Smooth muscle cell of the brain vasculature (primary cell): ENCODE results near the gene PIWIL4.

Experiments used
- DNase-seq: peaks from one replicate; pipeline ENCODE4 v3.0.0-alpha.2; 2012; ENCODE audit warnings: low read depth, low spot score

PIWIL4 gene

DNA sequence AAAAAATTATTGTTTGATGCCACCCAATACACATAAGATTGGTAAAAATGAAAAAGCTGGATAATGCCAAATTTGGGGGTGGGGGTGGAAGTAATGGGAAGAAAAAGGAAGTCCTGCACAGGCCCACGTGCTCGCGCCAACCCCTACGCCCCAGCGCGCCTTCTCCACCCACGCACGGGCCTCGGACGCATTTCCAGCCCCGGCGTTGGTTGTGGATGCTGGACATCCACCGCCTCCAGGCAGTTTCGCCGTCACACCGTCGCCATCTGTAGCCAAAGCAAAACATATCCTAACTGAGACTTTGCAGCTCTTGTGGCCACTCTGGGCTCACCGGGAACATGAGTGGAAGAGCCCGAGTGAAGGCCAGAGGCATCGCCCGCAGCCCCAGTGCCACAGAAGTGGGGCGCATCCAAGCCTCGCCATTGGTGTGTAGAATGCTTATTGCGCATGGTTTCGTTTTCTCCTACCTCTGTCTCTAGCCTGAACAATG is at the start of gene PIWIL4:
PIWIL4 (plus strand) TSS at position 188 of the 490 bp plus-strand sequence; CDS start at position 339, 151 bp downstream.
- no peak for DNase-seq

DNA sequence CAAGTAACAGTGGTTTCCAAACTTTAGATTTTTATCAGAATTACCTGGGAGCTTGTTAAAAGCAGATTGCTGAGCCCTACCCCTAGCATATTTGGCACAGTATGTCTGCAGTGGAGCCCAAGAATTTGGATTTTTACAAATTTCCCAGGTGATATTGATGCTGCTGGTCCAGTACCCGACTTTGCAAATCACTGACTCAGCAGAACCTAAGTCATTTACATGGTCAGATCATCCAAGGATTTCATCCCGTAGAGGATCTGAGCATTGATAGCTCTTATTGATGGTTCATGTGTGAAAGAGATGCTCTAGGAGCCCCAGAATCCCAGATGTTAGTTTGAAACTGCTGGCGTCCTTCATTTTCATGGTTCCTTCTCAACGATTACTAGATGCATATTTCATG is 48.9 kb upstream of the PIWIL4 start:
- DNase-seq = no peak

DNA sequence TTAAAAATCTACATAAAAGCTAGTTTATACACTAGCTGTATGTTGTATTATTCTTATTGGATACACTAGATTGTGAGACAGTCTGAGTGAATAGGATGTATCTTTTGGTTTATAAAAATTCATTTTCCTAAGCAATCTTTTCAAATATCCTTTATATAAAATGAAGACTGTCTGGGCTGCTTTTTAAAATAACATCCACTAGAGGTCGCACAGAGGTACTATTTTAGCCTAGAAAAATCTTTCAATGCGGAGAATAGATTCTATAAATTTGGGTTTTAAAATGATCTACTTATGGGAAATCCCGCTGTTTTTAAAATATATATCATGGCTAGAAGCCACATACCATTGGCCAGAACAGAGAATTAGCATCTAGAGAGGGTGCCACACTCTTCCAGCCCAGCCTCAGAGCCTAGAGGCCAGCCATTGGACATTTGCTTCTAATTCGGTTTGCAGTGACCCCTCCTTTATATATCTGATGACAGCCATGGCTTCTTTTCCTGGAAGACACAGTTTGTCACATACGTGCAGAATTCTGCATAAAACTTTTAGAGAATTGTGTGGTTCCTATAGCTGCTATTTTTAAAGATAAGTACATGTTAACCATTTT is 47.6 kb upstream of the PIWIL4 start:
- DNase-seq = no peak

DNA sequence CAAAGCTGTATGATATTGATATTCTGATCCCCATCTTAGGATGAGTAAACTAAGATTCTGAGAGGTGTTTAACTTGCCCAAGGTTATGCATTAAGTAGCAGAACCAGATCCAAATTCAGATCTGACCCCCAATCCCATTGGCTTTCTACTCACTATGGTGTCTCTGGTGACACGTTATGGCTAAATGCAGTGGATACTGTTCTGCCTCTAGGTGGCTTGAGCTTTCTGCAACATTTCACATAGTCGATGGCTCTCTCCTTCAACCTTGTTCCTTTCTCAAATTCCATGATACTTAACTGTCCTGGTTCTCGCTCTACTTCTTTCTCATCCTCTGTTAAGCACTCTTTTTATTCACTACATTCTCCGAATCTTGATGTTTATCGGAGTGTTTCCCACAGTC is 45.5 kb upstream of the PIWIL4 start:
- DNase-seq = no peak

- no peak for DNase-seq
Observed at GRCh38 chr11:94524341-94524740, 42.8 kb upstream of the PIWIL4 start.

- DNase-seq = peak; percentile 54
Observed at GRCh38 chr11:94525546-94526324, 41.4 kb upstream of the PIWIL4 start.

GRCh38 chr11:94526645-94527438 is 40.3 kb upstream of the PIWIL4 start:
- no peak for DNase-seq

- no peak for DNase-seq
Observed at GRCh38 chr11:94528551-94528950, 38.6 kb upstream of the PIWIL4 start.

GRCh38 chr11:94532211-94532610 is 35.0 kb upstream of the PIWIL4 start:
- no peak for DNase-seq

- DNase-seq = no peak
Observed at GRCh38 chr11:94533206-94533605, 34.0 kb upstream of the PIWIL4 start.

- no peak for DNase-seq
Observed at GRCh38 chr11:94533696-94534630, 33.2 kb upstream of the PIWIL4 start.

GRCh38 chr11:94536386-94536785 is 30.8 kb upstream of the PIWIL4 start:
- no peak for DNase-seq

DNA sequence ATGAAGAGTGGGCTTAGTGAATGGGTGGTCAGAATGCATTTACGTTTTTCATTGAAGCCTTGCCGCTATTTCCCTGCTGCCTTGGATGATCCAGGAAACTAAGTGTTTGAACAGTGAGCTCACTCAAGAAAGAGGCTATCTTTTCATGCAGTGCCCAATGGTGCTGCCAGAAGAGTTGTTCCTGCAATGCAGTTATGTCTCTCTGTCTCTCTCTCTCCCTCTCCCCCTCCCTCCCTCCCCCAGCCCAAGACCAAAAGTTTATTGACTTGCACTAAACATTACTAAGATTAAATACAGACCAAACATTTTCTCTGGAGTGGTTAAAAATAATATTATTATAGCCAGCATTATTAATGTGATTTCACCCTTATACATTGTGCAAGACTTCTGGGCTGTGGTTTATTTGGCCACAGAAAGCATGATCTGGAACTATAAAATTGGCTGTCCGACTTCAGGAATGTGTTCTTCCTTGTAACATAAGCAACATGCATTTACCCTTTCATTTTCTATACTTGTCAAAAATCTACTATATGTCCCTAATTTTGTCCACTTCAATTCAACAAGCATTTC is 30.1 kb upstream of the PIWIL4 start:
- no peak for DNase-seq

DNA sequence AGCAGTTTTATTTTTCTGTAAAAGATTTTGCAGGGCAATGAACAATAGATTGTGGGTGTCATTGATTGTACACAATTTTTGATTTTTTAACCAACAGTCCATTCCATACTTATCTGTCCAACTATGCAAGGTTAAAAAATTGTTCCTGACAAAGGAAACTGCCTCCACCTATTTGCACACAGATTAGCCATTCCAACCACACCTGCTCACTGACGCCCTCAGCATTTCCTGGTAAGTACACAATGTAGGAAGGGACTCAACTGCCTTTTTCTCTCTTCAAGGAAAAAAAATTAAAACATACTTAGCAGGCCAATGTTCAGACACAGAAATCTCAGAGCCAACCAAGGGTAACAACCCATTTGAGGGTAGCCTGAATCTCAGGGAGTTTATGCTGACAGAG is 27.7 kb upstream of the PIWIL4 start:
- DNase-seq = no peak

- DNase-seq = peak; percentile 44
Observed at GRCh38 chr11:94543695-94544645, 23.2 kb upstream of the PIWIL4 start, which contains the start of gene FUT4. TSS of gene FUT4 (plus strand) at chr11:94543921. CDS start at chr11:94544134, 213 bp downstream.

- no peak for DNase-seq
Observed at GRCh38 chr11:94544646-94545263, 22.4 kb upstream of the PIWIL4 start.

GRCh38 chr11:94545264-94546161 is 21.7 kb upstream of the PIWIL4 start:
- DNase-seq = no peak

GRCh38 chr11:94546162-94546470 is 21.1 kb upstream of the PIWIL4 start:
- no peak for DNase-seq
